ENCODE data around the gene MBOAT7.

Gene MBOAT7

GRCh38 chr19:54179921-54180461, 9.4 kb downstream of the MBOAT7 start:
- H3K27me3 ChIP-seq (replicated peaks; ENCODE audit: control insufficient read depth, insufficient read depth, low read length), result no peaks in the 10 kb centered on the region
- peaks cover 3% of the 10 kb centered on the region for H3K36me3 ChIP-seq (ENCODE audit: control insufficient read depth, insufficient read depth, low read length)
- H3K4me3 ChIP-seq (replicated peaks; ENCODE audit: low read depth, low read length), result no peak overlapping the region
- TF ChIP-seq CTCF (IDR thresholded peaks at IDR 0.05; ENCODE audit: insufficient read depth, low read length, poor library complexity, severe bottlenecking), result no peak
- no peak for DNase-seq (ENCODE audit: extremely low read depth, insufficient read length)

GRCh38 chr19:54179262-54179852, 10.0 kb downstream of the MBOAT7 start:
- Histone ChIP-seq H3K36me3 (ENCODE audit: control insufficient read depth, insufficient read depth, low read length) (peaks cover 3% of the 10 kb centered on the region), H3K27me3 (replicated peaks; ENCODE audit: control insufficient read depth, insufficient read depth, low read length) (no peaks in the 10 kb centered on the region), H3K4me3 (replicated peaks; ENCODE audit: low read depth, low read length) (no peak overlapping the region)
- no peak for TF ChIP-seq CTCF (IDR thresholded peaks at IDR 0.05; ENCODE audit: insufficient read depth, low read length, poor library complexity, severe bottlenecking)
- DNase-seq (ENCODE audit: extremely low read depth, insufficient read length), result no peak

GRCh38 chr19:54178581-54179261, 10.7 kb downstream of the MBOAT7 start:
- peaks cover 3% of the 10 kb centered on the region for H3K36me3 ChIP-seq (ENCODE audit: control insufficient read depth, insufficient read depth, low read length)
- no peaks in the 10 kb centered on the region for H3K27me3 ChIP-seq (replicated peaks; ENCODE audit: control insufficient read depth, insufficient read depth, low read length)
- no peak for DNase-seq (ENCODE audit: extremely low read depth, insufficient read length)
- no peak overlapping the region for H3K4me3 ChIP-seq (replicated peaks; ENCODE audit: low read depth, low read length)
- TF ChIP-seq CTCF (IDR thresholded peaks at IDR 0.05; ENCODE audit: insufficient read depth, low read length, poor library complexity, severe bottlenecking), result no peak

- H3K27me3 ChIP-seq (replicated peaks; ENCODE audit: control insufficient read depth, insufficient read depth, low read length), result no peaks in the 10 kb centered on the region
- no peak for DNase-seq (ENCODE audit: extremely low read depth, insufficient read length)
- H3K4me3 ChIP-seq (replicated peaks; ENCODE audit: low read depth, low read length), result no peak overlapping the region
- no peak for TF ChIP-seq CTCF (IDR thresholded peaks at IDR 0.05; ENCODE audit: insufficient read depth, low read length, poor library complexity, severe bottlenecking)
- peaks cover 2% of the 10 kb centered on the region for H3K36me3 ChIP-seq (ENCODE audit: control insufficient read depth, insufficient read depth, low read length)
Measured at GRCh38 chr19:54173951-54174834, 15.2 kb downstream of the MBOAT7 start.

GRCh38 chr19:54173359-54173699, 16.1 kb downstream of the MBOAT7 start:
- no peak for DNase-seq (ENCODE audit: extremely low read depth, insufficient read length)
- Histone ChIP-seq H3K4me3 (replicated peaks; ENCODE audit: low read depth, low read length) (no peak overlapping the region), H3K27me3 (replicated peaks; ENCODE audit: control insufficient read depth, insufficient read depth, low read length) (no peaks in the 10 kb centered on the region), H3K36me3 (ENCODE audit: control insufficient read depth, insufficient read depth, low read length) (peaks cover 2% of the 10 kb centered on the region)
- TF ChIP-seq CTCF (IDR thresholded peaks at IDR 0.05; ENCODE audit: insufficient read depth, low read length, poor library complexity, severe bottlenecking), result no peak

Data from GM06990 (cell line).